Cardiac fibroblast (primary cell): ENCODE measurements around the gene SP100.
"Not testable (repeated sequence)": the region's sequence is repeated elsewhere in the genome, so short reads cannot be mapped to it uniquely, and the experiment has no call there.

Experiments
- DNase-seq, 2 donors: peaks; one replicate each; pipeline versions ENCODE4 v3.0.0 to v3.0.0-alpha.2; 2010; ENCODE audit warnings: low read depth in 2 of 2
- H3K4me3 ChIP-seq, 2 donors: replicated peaks in 1 of 2; 1 replicate in 1 of 2; 2 replicates in 1 of 2; pipeline ENCODE4 v1.5.1; 2011; ENCODE audit warnings: low read depth in 2 of 2, low read length in 2 of 2, mild to moderate bottlenecking in 2 of 2, moderate library complexity in 1 of 2
- CTCF ChIP-seq: IDR thresholded peaks from one replicate; pipeline ENCODE4 v1.5.1; 2011; ENCODE audit warnings: low read depth, mild to moderate bottlenecking, low read length, inconsistent platforms

The SP100 gene

GRCh38 chr2:230416061-230416721 is at the start of gene SP100:
Gene SP100, plus strand, starts transcription at chr2:230416201. Its CDS starts 96 bp downstream, at chr2:230416297.
- DNase-seq, result peak; percentile 84 to 85
- no peak for TF ChIP-seq CTCF
- H3K4me3 ChIP-seq, result peak within 1 kb of the TSS; percentile 59 to 62

- H3K4me3 ChIP-seq, result no peak overlapping the region
- no peak for TF ChIP-seq CTCF
- DNase-seq, result no peak
Measured at GRCh38 chr2:230382108-230382507, 33.9 kb upstream of the SP100 start.

- no peak for TF ChIP-seq CTCF
- DNase-seq, result no peak
- H3K4me3 ChIP-seq, result no peak overlapping the region
Measured at GRCh38 chr2:230383453-230383852, 32.5 kb upstream of the SP100 start.

GRCh38 chr2:230384986-230385385 is 31.0 kb upstream of the SP100 start:
- no peak for DNase-seq
- H3K4me3 ChIP-seq, result no peak overlapping the region
- no peak for TF ChIP-seq CTCF

GRCh38 chr2:230394301-230394700 is 21.7 kb upstream of the SP100 start:
- no peak overlapping the region for H3K4me3 ChIP-seq
- DNase-seq, result no peak
- no peak for TF ChIP-seq CTCF

- H3K4me3 ChIP-seq, DNase-seq: not testable (repeated sequence)
Measured at GRCh38 chr2:230398698-230399097, 17.3 kb upstream of the SP100 start.

- no peak for DNase-seq
- TF ChIP-seq CTCF, result no peak
- no peak overlapping the region for H3K4me3 ChIP-seq
Measured at GRCh38 chr2:230400041-230400440, 16.0 kb upstream of the SP100 start.
